H9 (cell line): ENCODE data around the gene CDK5RAP1. TPM values are rescaled to one million over a fixed set of nuclear protein-coding genes. Genes with fewer than 3 reads are reported as not detected.

Experiments
- DNase-seq: peaks from one replicate; pipeline ENCODE4 v3.0.0-alpha.2; 2017
- H2AFZ ChIP-seq: one replicate; pipeline ENCODE4 v1.6.1; 2013; ENCODE audit warnings: mild to moderate bottlenecking, low read length, control low read depth, moderate library complexity
- H2AK5ac ChIP-seq: 2 replicates; pipeline ENCODE4 v1.6.1; 2013; ENCODE audit warnings: low read length, control low read depth, mixed read lengths; ENCODE audit not compliant: insufficient read length
- H2BK120ac ChIP-seq: one replicate; pipeline ENCODE4 v1.6.1; 2013; ENCODE audit warnings: low read depth, mild to moderate bottlenecking, low read length, control low read depth, inconsistent platforms; ENCODE audit not compliant: poor library complexity, severe bottlenecking
- H2BK12ac ChIP-seq: 2 replicates; pipeline ENCODE4 v1.6.1; 2013; ENCODE audit warnings: low read length, control low read depth, mixed read lengths, low read depth; ENCODE audit not compliant: insufficient read length
- H2BK15ac ChIP-seq: 2 replicates; pipeline ENCODE4 v1.6.1; 2013; ENCODE audit warnings: low read depth, low read length, control low read depth
- H2BK20ac ChIP-seq: one replicate; pipeline ENCODE4 v1.6.1; 2013; ENCODE audit warnings: low read depth, mild to moderate bottlenecking, low read length, control low read depth, inconsistent platforms; ENCODE audit not compliant: poor library complexity, severe bottlenecking
- H2BK5ac ChIP-seq: 2 replicates; pipeline ENCODE4 v1.6.1; 2013; ENCODE audit warnings: low read length, control low read depth, mixed read lengths; ENCODE audit not compliant: insufficient read length
- H3K14ac ChIP-seq: 2 replicates; pipeline ENCODE4 v1.6.1; 2013; ENCODE audit warnings: low read length, control low read depth; ENCODE audit not compliant: insufficient read depth
- H3K18ac ChIP-seq: 2 replicates; pipeline ENCODE4 v1.6.1; 2013; ENCODE audit warnings: low read depth, mild to moderate bottlenecking, mixed read lengths, low read length, control low read depth; ENCODE audit not compliant: insufficient read length
- H3K23ac ChIP-seq: 2 replicates; pipeline ENCODE4 v1.6.1; 2013; ENCODE audit warnings: low read length, control low read depth, mixed read lengths, low read depth; ENCODE audit not compliant: insufficient read length
- H3K23me2 ChIP-seq: 2 replicates; pipeline ENCODE4 v1.6.1; 2013; ENCODE audit warnings: low read depth, mild to moderate bottlenecking, mixed read lengths, low read length, control low read depth; ENCODE audit not compliant: insufficient read length, poor library complexity, severe bottlenecking
- H3K27ac ChIP-seq: 2 replicates; pipeline ENCODE4 v1.5.1; 2013; ENCODE audit warnings: low read length, control low read depth, mixed read lengths, low read depth; ENCODE audit not compliant: insufficient read length
- H3K27me3 ChIP-seq: 2 replicates; pipeline ENCODE4 v1.6.1; 2013; ENCODE audit warnings: low read length, control low read depth, inconsistent platforms; ENCODE audit not compliant: insufficient read depth
- H3K4ac ChIP-seq: 2 replicates; pipeline ENCODE4 v1.6.1; 2013; ENCODE audit warnings: low read depth, mild to moderate bottlenecking, control low read depth, inconsistent platforms, low read length, moderate library complexity
- H3K4me1 ChIP-seq: 2 replicates; pipeline ENCODE4 v1.6.1; 2013; ENCODE audit warnings: low read length, control low read depth, inconsistent platforms; ENCODE audit not compliant: insufficient read depth
- H3K4me2 ChIP-seq: 2 replicates; pipeline ENCODE4 v1.6.1; 2013; ENCODE audit warnings: low read length, control low read depth, mixed read lengths; ENCODE audit not compliant: insufficient read length, insufficient read depth
- H3K56ac ChIP-seq: 2 replicates; pipeline ENCODE4 v1.6.1; 2013; ENCODE audit warnings: low read depth, mild to moderate bottlenecking, mixed read lengths, low read length, control low read depth; ENCODE audit not compliant: insufficient read length
- H3K79me1 ChIP-seq: 2 replicates; pipeline ENCODE4 v1.6.1; 2013; ENCODE audit warnings: low read depth, mild to moderate bottlenecking, moderate library complexity, low read length, control low read depth, inconsistent platforms; ENCODE audit not compliant: insufficient read depth, poor library complexity, severe bottlenecking
- H3K79me2 ChIP-seq: 2 replicates; pipeline ENCODE4 v1.6.1; 2013; ENCODE audit warnings: low read length, control low read depth, inconsistent platforms; ENCODE audit not compliant: insufficient read depth
- H3K9ac ChIP-seq: 2 replicates; pipeline ENCODE4 v1.6.1; 2013; ENCODE audit warnings: low read length, control low read depth, mixed read lengths; ENCODE audit not compliant: insufficient read length; ENCODE audit errors: extremely low read depth
- H3K9me3 ChIP-seq: one replicate; pipeline ENCODE4 v1.6.1; 2013; ENCODE audit warnings: low read depth, low read length, inconsistent platforms; ENCODE audit not compliant: control insufficient read depth
- H3T11ph ChIP-seq: one replicate; pipeline ENCODE4 v1.6.1; 2013; ENCODE audit warnings: mild to moderate bottlenecking, low read length, control low read depth, inconsistent platforms
- H4K20me1 ChIP-seq: one replicate; pipeline ENCODE4 v1.6.1; 2013; ENCODE audit not compliant: control insufficient read depth, insufficient read length, insufficient read depth
- H4K5ac ChIP-seq: 2 replicates; pipeline ENCODE4 v1.6.1; 2013; ENCODE audit warnings: low read depth, mild to moderate bottlenecking, mixed read lengths, low read length, control low read depth; ENCODE audit not compliant: insufficient read length
- H4K8ac ChIP-seq: replicated peaks from 2 replicates; pipeline ENCODE4 v1.6.1; 2013; ENCODE audit warnings: low read length, control low read depth, mixed read lengths, low read depth; ENCODE audit not compliant: insufficient read length
- H4K91ac ChIP-seq: 2 replicates; pipeline ENCODE4 v1.6.1; 2013; ENCODE audit warnings: low read depth, mild to moderate bottlenecking, moderate library complexity, mixed read lengths, low read length, control low read depth; ENCODE audit not compliant: insufficient read length
- H3K27ac Mint-ChIP-seq, 3 experiments: 2 replicates in 2 of 3; 3 replicates in 1 of 3; pipeline ENCODE4 v1.8.0; 2020 to 2021; ENCODE audit warnings: mixed read lengths in 3 of 3, mild to moderate bottlenecking in 1 of 3, moderate library complexity in 1 of 3
- H3K27me3 Mint-ChIP-seq: 2 replicates; pipeline ENCODE4 v1.8.0; 2021; ENCODE audit warnings: low read depth, mild to moderate bottlenecking, moderate library complexity, mixed read lengths
- H3K36me3 Mint-ChIP-seq, 3 experiments: 2 replicates in 2 of 3; 3 replicates in 1 of 3; pipeline ENCODE4 v1.8.0; 2020 to 2021; ENCODE audit warnings: low read depth in 3 of 3, mixed read lengths in 3 of 3; ENCODE audit not compliant: insufficient read depth in 1 of 3
- H3K4me1 Mint-ChIP-seq, 2 experiments: 2 replicates each; pipeline ENCODE4 v1.8.0; 2020; ENCODE audit warnings: mixed read lengths in 2 of 2
- H3K4me3 Mint-ChIP-seq, 2 experiments: 2 replicates in 1 of 2; 3 replicates in 1 of 2; pipeline ENCODE4 v1.8.0; 2020 to 2021; ENCODE audit warnings: mild to moderate bottlenecking in 2 of 2, mixed read lengths in 2 of 2, moderate library complexity in 1 of 2
- H3K9me3 Mint-ChIP-seq, 2 experiments: 2 replicates in 1 of 2; 3 replicates in 1 of 2; pipeline ENCODE4 v1.8.0; 2020; ENCODE audit warnings: mild to moderate bottlenecking in 2 of 2, mixed read lengths in 2 of 2, moderate library complexity in 1 of 2
- WGBS: extraction: QIAGEN DNeasy Blood & Tissue Kit; methylation state at CpG from one replicate; pipeline ENCODE4 v1.1.7; 2013; ENCODE audit warnings: missing lambda C conversion rate, low lambda C conversion rate, mixed read lengths; ENCODE audit not compliant: insufficient read length; ENCODE audit errors: extremely low coverage; 5-methylcytosine and 5-hydroxymethylcytosine counted together
- total RNA-seq: library from RNA; stranded (reverse); gene quantifications from 2 replicates; pipeline ENCODE4 v1.2.1, GENCODE V29; 2021
- TF ChIP-seq, protein P1 (sequence below): fragments of 200-600 bp; sonication (generic); conservative IDR thresholded peaks from 3 replicates; pipeline ENCODE4 v1.8.0; 2021; ENCODE audit warnings: antibody characterized with exemption, mild to moderate bottlenecking

Gene CDK5RAP1
- total RNA-seq, 1 experiment from 2014 or later: 66.4 TPM

DNA sequence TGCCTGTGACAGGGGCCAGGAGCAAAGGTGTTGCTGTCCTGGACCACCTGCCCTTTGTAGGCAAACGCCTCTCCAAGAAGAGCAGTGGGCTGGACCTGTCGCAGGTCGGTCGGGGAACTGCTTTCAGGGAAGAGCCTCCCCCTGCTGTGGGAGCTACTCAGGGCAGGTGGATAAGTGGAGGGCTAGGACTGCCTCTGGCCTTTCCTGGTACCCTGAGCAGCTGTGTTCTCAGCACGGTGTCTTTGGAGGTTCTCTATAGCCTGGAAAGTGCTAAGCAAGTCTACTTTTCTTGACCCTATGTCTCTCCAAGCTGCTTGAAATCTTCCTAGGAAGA, 83.3 kb downstream of the CDK5RAP1 start:
- no peaks in the 10 kb centered on the region for H3K4me1 Mint-ChIP-seq
- Histone ChIP-seq H3K23ac (no peak overlapping the region), H3K79me2 (no peaks in the 10 kb centered on the region), H3K79me1 (no peaks in the 10 kb centered on the region), H2AFZ (no peak overlapping the region), H3K18ac (no peak overlapping the region), H3K4me1 (no peaks in the 10 kb centered on the region), H3K56ac (no peak overlapping the region), H2BK20ac (no peak overlapping the region), H3K4ac (no peak overlapping the region), H2AK5ac (no peak overlapping the region), H3K4me2 (no peak overlapping the region), H3K9me3 (no peaks in the 10 kb centered on the region), H4K5ac (no peak overlapping the region), H2BK5ac (no peak overlapping the region), H3K9ac (no peak overlapping the region), H3K27me3 (no peaks in the 10 kb centered on the region), H2BK12ac (no peak overlapping the region), H2BK120ac (no peak overlapping the region), H3T11ph (no peak overlapping the region), H4K91ac (no peak overlapping the region), H3K27ac (no peak overlapping the region), H2BK15ac (no peak overlapping the region), H3K14ac (no peak overlapping the region), H4K8ac (no peak overlapping the region), H4K20me1 (no peaks in the 10 kb centered on the region), H3K23me2 (no peaks in the 10 kb centered on the region)
- H3K9me3 Mint-ChIP-seq: no peaks in the 10 kb centered on the region
- H3K36me3 Mint-ChIP-seq: no peaks in the 10 kb centered on the region
- TF ChIP-seq, protein P1, sequence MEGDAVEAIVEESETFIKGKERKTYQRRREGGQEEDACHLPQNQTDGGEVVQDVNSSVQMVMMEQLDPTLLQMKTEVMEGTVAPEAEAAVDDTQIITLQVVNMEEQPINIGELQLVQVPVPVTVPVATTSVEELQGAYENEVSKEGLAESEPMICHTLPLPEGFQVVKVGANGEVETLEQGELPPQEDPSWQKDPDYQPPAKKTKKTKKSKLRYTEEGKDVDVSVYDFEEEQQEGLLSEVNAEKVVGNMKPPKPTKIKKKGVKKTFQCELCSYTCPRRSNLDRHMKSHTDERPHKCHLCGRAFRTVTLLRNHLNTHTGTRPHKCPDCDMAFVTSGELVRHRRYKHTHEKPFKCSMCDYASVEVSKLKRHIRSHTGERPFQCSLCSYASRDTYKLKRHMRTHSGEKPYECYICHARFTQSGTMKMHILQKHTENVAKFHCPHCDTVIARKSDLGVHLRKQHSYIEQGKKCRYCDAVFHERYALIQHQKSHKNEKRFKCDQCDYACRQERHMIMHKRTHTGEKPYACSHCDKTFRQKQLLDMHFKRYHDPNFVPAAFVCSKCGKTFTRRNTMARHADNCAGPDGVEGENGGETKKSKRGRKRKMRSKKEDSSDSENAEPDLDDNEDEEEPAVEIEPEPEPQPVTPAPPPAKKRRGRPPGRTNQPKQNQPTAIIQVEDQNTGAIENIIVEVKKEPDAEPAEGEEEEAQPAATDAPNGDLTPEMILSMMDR: 0 out of 3 replicates have a peak, but pooled peaks have one; percentile 12
- no peak overlapping the region for H3K27ac Mint-ChIP-seq
- peaks cover 6% of the 10 kb centered on the region for H3K27me3 Mint-ChIP-seq
- peak; percentile 42 for DNase-seq
- no CpG with 5 or more reads among the region's 5 CpGs for WGBS
- H3K4me3 Mint-ChIP-seq: no peak overlapping the region
